GM15510 (cell line): ENCODE results near the gene PKP3.

ENCODE experiments used
- POLR2A ChIP-seq: IDR thresholded peaks from 3 replicates; pipeline ENCODE4 v1.6.1; 2011; ENCODE audit warnings: borderline replicate concordance; ENCODE audit not compliant: insufficient read length; ENCODE audit errors: extremely low read depth

PKP3 gene, protein sequence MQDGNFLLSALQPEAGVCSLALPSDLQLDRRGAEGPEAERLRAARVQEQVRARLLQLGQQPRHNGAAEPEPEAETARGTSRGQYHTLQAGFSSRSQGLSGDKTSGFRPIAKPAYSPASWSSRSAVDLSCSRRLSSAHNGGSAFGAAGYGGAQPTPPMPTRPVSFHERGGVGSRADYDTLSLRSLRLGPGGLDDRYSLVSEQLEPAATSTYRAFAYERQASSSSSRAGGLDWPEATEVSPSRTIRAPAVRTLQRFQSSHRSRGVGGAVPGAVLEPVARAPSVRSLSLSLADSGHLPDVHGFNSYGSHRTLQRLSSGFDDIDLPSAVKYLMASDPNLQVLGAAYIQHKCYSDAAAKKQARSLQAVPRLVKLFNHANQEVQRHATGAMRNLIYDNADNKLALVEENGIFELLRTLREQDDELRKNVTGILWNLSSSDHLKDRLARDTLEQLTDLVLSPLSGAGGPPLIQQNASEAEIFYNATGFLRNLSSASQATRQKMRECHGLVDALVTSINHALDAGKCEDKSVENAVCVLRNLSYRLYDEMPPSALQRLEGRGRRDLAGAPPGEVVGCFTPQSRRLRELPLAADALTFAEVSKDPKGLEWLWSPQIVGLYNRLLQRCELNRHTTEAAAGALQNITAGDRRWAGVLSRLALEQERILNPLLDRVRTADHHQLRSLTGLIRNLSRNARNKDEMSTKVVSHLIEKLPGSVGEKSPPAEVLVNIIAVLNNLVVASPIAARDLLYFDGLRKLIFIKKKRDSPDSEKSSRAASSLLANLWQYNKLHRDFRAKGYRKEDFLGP

DNA sequence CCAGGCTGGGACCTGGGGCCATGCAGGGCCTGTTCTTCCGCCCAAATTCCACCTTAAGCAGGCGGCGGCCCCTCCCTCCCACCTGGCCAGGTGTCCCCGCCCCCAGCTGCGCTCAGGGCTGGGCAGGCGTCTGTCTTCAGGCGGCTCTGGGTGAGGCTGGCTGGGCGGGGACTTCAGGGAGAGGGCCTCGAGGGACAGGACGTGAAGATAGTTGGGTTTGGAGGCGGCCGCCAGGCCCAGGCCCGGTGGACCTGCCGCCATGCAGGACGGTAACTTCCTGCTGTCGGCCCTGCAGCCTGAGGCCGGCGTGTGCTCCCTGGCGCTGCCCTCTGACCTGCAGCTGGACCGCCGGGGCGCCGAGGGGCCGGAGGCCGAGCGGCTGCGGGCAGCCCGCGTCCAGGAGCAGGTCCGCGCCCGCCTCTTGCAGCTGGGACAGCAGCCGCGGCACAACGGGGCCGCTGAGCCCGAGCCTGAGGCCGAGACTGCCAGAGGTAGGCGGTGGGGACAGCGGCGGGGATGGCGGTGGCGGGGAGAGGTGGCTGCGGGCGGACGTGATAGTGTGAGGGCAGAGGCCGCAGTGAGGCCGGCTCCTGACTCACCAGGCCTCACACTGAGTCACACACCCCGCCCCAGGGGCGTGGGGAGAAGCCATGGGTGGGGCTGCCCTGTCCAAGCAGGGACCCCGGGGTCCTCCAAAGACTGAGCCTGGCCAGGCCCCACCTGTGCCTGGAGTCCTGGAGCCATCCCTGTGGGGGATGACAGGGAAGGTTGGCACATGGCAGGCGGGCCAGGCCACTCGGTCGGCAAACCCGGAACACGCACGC is at the start of gene PKP3:
PKP3 (plus strand) TSS at position 176 of the 824 bp plus-strand sequence; CDS start at position 260, 84 bp downstream.
- TF ChIP-seq POLR2A: no peak

DNA sequence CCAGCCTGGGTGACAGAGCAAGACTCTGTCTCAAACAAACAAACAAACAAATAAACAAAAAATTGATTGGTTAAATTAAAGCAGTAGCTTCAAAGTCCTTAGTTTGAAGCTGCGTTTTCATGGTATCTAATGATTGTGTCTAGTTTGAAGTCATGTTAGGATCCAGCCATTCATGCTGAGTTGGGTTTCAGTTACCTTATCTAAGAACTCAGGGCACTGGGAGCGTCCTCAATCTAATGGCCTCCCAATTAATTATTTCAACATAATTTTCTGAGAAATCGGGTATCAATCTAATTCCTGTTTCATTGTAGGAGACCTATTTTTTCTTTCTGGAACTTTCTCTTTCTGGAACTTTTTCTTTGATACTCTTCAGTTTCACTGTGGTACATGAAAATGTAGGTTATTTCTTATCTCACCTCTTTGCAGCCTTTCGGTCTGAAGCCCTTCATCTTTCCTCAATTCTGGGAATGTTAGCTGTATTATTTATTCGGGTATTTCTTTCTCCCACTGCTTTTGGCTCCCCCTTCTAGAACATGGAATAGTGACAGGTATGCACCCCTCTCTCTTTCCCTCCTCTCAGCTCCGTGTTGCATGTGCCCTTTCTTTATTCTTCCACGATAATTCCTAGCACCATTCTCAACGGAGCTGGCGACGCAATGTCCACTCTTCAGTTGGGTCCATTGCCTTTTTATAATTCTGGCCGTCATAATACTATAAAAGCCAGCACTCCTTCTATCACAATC is 49.0 kb upstream of the PKP3 start:
- no peak for TF ChIP-seq POLR2A

DNA sequence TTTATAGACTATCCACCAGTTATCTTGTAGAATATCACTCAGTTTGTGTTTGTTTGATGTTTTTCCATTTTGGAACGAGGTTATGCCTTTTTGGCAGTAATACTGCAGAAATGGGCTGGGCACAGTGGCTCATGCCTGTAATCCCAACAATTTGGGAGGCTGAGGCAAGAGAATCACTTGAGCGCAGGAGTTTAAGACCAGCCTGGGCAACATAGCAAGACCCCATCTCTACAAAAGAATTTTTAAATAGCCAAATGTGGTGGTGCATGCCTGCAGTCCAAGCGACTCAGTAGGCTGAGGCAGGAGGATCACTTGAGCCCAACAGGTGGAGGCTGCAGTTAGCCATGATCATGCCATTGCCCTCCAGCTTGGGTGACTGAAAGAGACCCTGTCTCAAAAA is 47.5 kb upstream of the PKP3 start:
- no peak for TF ChIP-seq POLR2A

DNA sequence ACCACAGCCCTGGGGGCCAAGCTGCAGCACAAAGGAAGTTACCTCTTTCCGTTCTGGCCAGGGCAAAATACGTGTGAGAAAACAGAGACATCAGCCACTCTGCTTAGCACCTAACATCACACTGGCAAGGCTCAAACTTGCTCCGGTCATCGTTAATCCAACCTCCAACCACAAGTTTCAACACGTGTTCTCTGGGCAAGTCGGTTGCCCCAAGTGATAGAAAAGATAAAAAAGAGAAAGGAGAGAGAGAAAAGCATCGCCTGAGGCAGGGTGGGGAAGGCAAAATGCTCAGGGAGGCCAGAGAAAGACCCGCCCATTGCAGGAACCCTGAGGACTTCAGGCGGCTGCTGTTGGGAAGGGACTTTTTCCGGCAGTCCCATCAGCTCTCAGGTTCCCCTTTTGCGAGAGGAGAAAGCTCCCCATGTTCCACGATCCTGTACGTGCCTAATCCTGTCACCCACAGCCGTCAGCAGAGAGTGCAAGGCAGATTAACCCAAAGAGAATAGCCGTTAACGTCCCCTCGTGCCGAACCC is 43.2 kb upstream of the PKP3 start:
- TF ChIP-seq POLR2A: peak; percentile 23

DNA sequence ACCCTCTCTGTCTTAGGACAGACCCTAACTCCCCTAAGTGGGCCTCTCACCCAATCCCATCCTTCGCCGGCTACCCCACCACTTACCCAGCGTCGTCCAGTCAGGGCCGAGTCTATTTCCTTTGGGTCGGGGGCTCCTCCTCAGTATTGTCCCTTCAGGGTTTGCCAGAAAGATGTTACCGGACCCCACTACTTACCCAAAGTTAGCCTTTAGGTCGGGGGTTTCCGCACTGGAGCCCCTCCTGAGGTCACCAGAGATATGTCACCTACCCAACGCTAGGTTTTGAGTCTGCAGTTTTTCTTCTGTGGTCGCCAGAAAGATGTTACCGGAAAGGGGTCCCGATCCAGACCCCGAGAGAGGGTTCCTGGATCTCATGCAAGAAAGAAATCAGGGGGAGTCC is 42.6 kb upstream of the PKP3 start:
- no peak for TF ChIP-seq POLR2A

DNA sequence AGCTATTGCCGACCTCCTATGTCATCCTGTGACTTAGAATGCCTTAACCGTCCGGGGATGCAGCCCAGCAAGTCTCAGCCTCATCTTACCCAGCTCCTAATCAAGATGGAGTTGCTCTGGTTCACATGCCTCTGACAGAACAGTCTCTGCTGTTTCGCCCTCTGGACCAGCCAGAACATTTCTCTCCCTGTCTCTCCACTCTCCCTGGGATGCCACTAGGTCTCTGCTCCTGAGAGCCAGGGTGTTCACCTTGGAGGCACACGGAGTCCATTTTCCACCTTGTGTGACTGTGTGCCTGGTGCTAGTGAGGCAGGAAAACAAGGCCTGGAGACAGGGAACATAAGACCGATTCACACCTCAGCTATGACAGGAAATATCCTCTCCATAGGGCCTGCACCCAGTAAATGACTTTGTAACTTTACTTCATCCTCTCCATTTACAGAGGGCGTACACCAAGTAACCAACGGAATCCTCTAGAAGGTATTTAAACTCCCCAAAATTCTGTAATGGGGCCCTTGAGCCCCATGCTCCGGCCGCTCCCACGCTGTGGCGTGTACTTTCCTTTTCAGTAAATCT is 41.5 kb upstream of the PKP3 start:
- TF ChIP-seq POLR2A: no peak

DNA sequence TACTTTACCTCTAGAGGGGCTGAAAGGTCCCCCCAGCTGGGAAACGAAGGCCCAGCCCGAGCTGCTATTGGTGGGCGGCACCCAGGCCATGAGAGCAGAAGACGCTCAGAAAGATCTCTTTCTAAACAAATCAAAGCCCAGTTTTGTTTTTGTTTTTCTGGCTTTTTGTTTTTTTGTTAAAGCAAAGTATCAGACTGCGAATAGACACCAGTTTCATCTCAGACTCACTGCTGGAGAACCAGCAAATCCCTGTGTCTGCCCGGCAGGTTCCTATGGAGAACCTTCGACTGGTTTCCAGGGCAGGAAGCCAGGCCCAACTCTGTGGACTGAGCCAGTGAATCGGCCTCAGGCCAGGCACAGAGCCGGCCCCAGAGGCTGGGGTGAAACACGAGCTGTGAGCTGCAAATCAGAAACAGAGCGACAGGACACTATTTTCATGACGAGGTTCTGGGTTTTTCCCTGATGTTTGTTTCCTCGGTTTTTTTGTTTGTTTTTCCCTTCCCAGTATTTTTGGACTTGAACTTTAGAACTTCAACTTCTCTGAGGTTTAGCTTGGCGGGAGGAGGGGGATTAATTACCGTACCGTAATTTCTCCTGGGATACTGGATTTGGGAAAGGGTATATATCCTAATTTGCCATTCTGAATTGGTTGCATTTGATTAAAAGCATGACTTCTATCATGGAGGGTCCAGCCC is 40.7 kb upstream of the PKP3 start:
- TF ChIP-seq POLR2A: no peak

DNA sequence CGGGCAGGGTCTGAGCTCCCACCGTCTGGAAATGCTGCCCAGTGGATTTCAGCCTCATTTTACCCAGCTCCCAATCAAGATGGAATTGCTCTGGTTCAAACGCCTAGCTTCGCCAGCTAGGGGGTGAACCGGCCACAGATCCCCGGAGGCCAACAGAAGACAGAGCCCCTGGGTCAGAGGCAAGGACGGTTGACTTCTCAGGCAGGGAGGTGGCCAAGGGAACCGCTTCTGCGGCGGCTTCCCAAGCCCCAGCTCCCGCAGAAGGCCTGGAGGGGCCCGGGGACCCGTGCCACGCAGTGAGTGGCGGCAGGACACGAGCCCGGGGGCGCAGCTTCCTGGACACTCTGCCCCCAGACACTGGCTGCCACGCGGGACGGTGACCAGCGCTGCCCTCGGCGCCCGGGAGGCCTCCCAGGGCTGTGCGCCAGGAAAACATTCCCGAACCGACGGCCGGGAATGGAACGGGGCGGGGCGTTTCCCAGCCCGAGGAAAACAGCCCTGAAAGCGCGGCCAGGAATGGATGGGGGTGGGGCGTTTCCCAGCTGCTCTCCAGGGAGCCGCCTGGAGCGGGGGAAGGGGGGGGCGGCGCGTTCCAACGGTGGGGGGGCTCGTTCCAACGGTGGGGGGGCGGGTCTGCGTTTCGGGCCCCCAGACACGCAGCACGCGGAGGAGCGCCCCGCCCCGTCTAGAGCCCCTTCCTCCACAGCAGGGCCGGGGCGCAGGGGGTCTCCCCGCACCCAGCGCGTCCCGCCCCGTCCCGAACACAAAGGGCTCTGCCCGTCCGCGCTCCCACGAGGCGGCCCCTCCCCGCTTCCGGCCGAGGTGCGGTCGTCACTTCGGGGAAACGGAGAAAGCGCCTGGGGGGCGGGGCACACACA is 38.2 kb upstream of the PKP3 start:
- peak; percentile 80 for TF ChIP-seq POLR2A

DNA sequence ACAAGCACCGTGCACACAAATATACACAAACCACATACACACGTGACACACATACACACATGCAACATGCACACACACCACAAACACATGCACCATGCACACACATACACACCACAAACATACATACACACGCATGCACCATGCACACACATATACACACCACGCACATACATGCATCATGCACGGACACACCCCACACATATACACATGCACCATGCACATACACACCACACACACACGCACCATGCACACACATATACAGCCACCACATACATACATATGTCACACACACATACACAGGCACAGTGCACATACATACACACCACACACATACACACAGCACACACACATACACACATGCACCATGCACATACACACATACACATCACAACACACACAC is 37.4 kb upstream of the PKP3 start:
- TF ChIP-seq POLR2A: no peak

DNA sequence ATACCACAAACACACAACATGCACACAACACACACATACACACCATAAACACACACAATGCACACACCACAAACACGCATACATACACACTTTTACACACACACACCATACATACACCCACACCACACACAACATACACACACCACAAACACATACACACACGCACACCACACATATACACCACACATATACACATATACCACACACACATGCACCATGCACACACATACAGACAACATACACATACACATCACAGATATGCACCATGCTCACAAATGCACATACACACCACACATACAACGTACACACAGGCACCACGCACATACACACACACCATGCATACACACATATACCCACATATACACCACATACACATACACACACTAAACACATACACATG is 36.4 kb upstream of the PKP3 start:
- TF ChIP-seq POLR2A: no peak

DNA sequence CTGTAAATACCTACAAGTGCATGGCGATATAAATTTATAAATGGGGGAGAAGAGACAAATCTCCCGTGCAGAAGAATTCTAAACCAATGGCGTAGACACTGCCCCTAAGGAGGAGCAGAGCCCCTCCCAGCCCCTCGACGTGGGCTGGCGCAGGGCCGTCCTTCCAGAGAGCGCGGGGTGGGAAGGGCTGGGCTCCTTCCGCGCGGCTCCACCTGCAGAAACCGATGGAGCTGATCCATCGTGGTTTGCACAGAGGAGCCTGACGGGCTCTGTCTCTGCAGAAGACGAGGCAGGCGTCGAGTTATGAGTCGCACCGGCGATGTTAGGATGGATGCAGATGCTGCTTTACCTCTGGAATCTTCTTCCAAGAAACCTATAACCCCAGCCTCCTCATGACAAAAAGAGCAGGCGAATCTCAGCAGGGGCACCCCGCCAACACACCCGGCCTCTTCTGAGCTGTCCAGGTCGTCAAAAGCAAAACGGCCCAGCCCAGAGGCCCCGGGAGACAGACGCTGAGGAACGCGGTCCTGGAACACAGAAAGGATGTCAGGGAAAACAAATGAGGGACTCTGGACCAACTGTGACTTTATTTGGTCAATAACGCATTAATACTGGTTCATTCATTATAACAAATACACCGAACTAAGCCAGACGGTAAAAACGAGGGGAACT is 35.7 kb upstream of the PKP3 start:
- no peak for TF ChIP-seq POLR2A
